ENCODE data around the gene NAA20. TPM values are rescaled to one million over a fixed set of nuclear protein-coding genes. Genes with fewer than 3 reads are reported as not detected.

NAA20 gene
- total and polyA plus RNA-seq, 9 of the 15 experiments (the other 6 are each of a cell fraction or from before 2014, with no cell fraction given) = 51.4 to 361 (median 84.6) TPM

GRCh38 chr20:20052074-20052970 lies 35.2 kb downstream of the NAA20 start, which contains the start of the genes CFAP61 and CRNKL1 (continued):
- TF ChIP-seq MGA (IDR thresholded peaks at IDR 0.05) (peak; percentile 10; the same call in 1 of the 2 replicates), E4F1 (CRISPR knock-in tag; IDR thresholded peaks at IDR 0.05; ENCODE audit: borderline replicate concordance) (peak; percentile 71; the same call in 1 of the 2 replicates), MAX (CRISPR knock-in tag; IDR thresholded peaks at IDR 0.05) (peak; percentile 96), TAF1 (IDR thresholded peaks at IDR 0.05; ENCODE audit: control insufficient read depth, extremely low read depth, insufficient read depth, low read length, severe bottlenecking) (peak; percentile 29), SAFB2 (IDR thresholded peaks at IDR 0.05; ENCODE audit: borderline replicate concordance, low read depth, low read length, severe bottlenecking) (no peak), MXI1 (IDR thresholded peaks at IDR 0.05; ENCODE audit: low read depth, low read length) (peak; percentile 94), MCM7 (IDR thresholded peaks at IDR 0.05) (no peak), HNRNPLL (IDR thresholded peaks at IDR 0.05; ENCODE audit: low read depth, low read length, poor library complexity, severe bottlenecking) (peak; percentile 70), ATF3 (IDR thresholded peaks at IDR 0.05) (0 out of 2 replicates have a peak, but pooled peaks have one; percentile 10), ATF3 (CRISPR knock-in tag; conservative IDR thresholded peaks at IDR 0.05) (no peak)

All from K562 (cell line).